Loucy (cell line): ENCODE data around the gene RAB11FIP3.

ENCODE experiments used
- H2AFZ ChIP-seq: fragments of 200-600 bp; sonication (generic); 2 replicates; pipeline ENCODE4 v1.6.0; 2016; ENCODE audit warnings: antibody characterized with exemption, mild to moderate bottlenecking, low read length, moderate library complexity
- H3F3A ChIP-seq: fragments of 200-600 bp; 2 replicates; pipeline ENCODE4 v1.6.0; 2016; ENCODE audit warnings: antibody characterized with exemption, low read depth, mild to moderate bottlenecking
- H3K27me3 ChIP-seq: fragments of 200-600 bp; sonication (generic); 2 replicates; pipeline ENCODE4 v1.6.1; 2014; ENCODE audit warnings: low read length, mild to moderate bottlenecking; ENCODE audit not compliant: insufficient read depth, poor library complexity, severe bottlenecking
- H3K36me3 ChIP-seq: fragments of 200-600 bp; sonication (generic); 2 replicates; pipeline ENCODE4 v1.6.1; 2016; ENCODE audit warnings: low read length; ENCODE audit not compliant: insufficient read depth
- H3K4me1 ChIP-seq: fragments of 200-600 bp; sonication (generic); 2 replicates; pipeline ENCODE4 v1.5.1; 2014; ENCODE audit warnings: low read length, mild to moderate bottlenecking; ENCODE audit not compliant: insufficient read depth, poor library complexity, severe bottlenecking
- H3K4me2 ChIP-seq: fragments of 200-600 bp; sonication (generic); 2 replicates; pipeline ENCODE4 v1.6.0; 2014; ENCODE audit warnings: antibody characterized with exemption, low read length, low read depth, mild to moderate bottlenecking; ENCODE audit not compliant: poor library complexity, severe bottlenecking
- H3K4me3 ChIP-seq: fragments of 200-600 bp; sonication (generic); 2 replicates; pipeline ENCODE4 v1.5.1; 2014; ENCODE audit warnings: low read length, mild to moderate bottlenecking, mixed read lengths; ENCODE audit not compliant: poor library complexity, severe bottlenecking
- H3K79me2 ChIP-seq: fragments of 200-600 bp; sonication (generic); 2 replicates; pipeline ENCODE4 v1.6.1; 2014; ENCODE audit warnings: low read length; ENCODE audit not compliant: insufficient read depth
- H3K9ac ChIP-seq: fragments of 200-600 bp; sonication (generic); 2 replicates; pipeline ENCODE4 v1.6.0; 2014; ENCODE audit warnings: mild to moderate bottlenecking, low read depth, low read length, moderate library complexity; ENCODE audit not compliant: poor library complexity, severe bottlenecking
- H3K9me2 ChIP-seq: fragments of 200-600 bp; sonication (generic); replicated peaks from 2 replicates; pipeline ENCODE4 v1.6.1; 2016; ENCODE audit warnings: low read depth, low read length, mixed read lengths
- H3K9me3 ChIP-seq: fragments of 200-600 bp; sonication (generic); 2 replicates; pipeline ENCODE4 v1.6.1; 2014; ENCODE audit warnings: mild to moderate bottlenecking, antibody characterized with exemption, low read length, low read depth; ENCODE audit not compliant: insufficient read depth
- H4K20me1 ChIP-seq: fragments of 200-600 bp; sonication (generic); 2 replicates; pipeline ENCODE4 v1.6.0; 2014; ENCODE audit warnings: antibody characterized with exemption, low read length, mild to moderate bottlenecking; ENCODE audit not compliant: insufficient read depth, poor library complexity, severe bottlenecking
- EZH2phosphoT487 ChIP-seq: fragments of 200-600 bp; IDR thresholded peaks from 2 replicates; pipeline ENCODE4 v1.6.1; 2018; ENCODE audit warnings: antibody characterized with exemption, mild to moderate bottlenecking, moderate library complexity, borderline replicate concordance
- TF ChIP-seq, protein P1 (sequence below): fragments of 200-600 bp; sonication (generic); conservative IDR thresholded peaks from 2 replicates; pipeline ENCODE4 v1.5.1; 2014; ENCODE audit warnings: mild to moderate bottlenecking, antibody characterized with exemption, low read length

The RAB11FIP3 gene

DNA sequence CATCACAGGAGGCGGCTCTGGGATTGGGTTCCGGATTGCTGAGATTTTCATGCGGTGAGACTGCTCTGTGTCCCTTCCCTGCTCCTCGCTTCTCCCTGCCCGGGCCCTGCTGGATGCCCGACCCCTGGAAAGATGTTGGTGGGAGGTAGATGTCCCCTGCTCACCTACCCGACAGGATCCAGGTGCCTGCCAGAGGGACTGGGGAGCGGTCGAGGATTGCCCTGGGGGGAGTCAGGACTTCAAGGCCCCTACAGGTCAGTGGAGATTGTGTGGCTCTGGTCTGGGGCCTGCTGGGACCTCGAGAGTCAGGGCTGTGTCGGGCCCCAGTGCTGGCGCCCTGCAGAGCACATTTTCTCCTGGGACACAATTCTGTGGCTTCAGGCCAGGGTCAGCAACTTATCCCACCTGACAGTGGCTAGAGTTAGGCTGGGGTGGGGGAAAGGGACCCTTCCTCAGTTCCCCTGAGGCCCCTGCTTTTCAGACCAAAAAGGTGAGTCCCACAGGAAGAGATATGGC is 20.4 kb upstream of the RAB11FIP3 start:
- Histone ChIP-seq H3K9me2 (no peaks in the 10 kb centered on the region), H3F3A (no peaks in the 10 kb centered on the region), H4K20me1 (no peaks in the 10 kb centered on the region), H3K9me3 (no peaks in the 10 kb centered on the region), H3K36me3 (no peaks in the 10 kb centered on the region), H3K4me3 (no peak overlapping the region), H3K9ac (no peak overlapping the region), H3K27me3 (no peaks in the 10 kb centered on the region), H3K79me2 (no peaks in the 10 kb centered on the region), H3K4me1 (no peaks in the 10 kb centered on the region), H2AFZ (no peak overlapping the region), H3K4me2 (no peak overlapping the region)
- TF ChIP-seq, protein P1, sequence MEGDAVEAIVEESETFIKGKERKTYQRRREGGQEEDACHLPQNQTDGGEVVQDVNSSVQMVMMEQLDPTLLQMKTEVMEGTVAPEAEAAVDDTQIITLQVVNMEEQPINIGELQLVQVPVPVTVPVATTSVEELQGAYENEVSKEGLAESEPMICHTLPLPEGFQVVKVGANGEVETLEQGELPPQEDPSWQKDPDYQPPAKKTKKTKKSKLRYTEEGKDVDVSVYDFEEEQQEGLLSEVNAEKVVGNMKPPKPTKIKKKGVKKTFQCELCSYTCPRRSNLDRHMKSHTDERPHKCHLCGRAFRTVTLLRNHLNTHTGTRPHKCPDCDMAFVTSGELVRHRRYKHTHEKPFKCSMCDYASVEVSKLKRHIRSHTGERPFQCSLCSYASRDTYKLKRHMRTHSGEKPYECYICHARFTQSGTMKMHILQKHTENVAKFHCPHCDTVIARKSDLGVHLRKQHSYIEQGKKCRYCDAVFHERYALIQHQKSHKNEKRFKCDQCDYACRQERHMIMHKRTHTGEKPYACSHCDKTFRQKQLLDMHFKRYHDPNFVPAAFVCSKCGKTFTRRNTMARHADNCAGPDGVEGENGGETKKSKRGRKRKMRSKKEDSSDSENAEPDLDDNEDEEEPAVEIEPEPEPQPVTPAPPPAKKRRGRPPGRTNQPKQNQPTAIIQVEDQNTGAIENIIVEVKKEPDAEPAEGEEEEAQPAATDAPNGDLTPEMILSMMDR: no peak
- no peak for TF ChIP-seq EZH2phosphoT487

DNA sequence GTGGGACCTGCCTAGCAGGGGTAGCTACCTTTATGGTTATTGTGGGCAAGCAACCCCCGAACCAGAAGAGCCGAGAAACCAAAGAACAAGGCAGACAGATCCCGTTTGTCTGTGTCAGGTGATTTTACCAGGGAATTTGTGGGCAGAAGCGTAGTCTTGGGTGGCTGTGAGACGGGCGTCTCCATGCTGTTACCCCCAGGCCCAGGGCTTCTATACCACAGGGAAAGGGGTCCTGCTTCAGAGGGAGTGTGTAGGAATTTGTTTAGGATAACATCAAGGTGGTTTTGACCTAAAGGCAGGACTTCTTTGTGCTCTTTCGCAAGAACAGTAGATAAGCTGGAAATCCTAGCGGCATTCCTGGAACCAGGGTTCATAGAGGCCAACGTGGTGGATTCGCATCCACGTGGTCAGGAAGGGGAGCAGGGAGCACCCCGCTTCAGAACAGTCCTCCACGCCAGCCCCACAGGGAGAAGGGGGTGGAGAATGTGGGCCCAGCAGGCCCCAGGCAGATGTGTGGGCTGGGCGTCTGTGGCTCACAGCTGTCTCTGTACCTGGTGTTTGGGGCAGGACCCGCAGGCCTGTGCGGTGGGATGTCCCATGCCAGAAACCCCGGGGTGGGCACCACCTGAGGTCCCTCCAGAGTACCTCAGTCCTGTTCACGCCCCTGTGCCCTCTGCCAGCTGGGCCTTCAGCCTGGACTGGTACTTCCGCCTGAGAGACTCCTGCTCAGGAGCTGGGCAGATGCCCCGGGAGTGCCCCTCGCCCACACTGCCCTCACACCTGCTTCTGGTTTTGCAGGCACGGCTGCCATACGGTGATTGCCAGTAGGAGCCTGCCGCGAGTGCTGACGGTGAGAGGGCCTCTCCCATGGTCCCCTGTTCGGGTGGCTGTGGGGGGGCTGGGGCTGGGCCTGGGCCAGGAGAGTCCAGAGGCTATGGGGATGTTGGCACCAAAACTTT is 19.6 kb upstream of the RAB11FIP3 start:
- no peaks in the 10 kb centered on the region for H3F3A ChIP-seq
- no peaks in the 10 kb centered on the region for H4K20me1 ChIP-seq

DNA sequence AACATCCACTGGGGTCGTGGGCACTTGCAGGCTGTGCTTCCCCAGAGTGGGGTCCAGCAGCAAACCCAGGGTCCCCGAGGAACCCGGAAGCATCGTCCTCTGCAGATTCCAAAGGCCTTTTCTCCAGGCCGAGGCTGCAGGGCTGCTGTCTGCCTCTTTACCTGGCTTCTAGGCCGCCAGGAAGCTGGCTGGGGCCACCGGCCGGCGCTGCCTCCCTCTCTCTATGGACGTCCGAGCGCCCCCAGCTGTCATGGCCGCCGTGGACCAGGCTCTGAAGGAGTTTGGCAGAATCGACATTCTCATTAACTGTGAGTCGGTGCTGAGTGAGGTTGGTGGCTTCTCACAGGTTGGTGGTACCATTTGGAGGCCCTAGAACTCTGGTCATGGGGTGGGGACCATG is 18.2 kb upstream of the RAB11FIP3 start:
- H3K79me2 ChIP-seq: no peaks in the 10 kb centered on the region
- H3K36me3 ChIP-seq: no peaks in the 10 kb centered on the region
- no peaks in the 10 kb centered on the region for H3K9me3 ChIP-seq
- H3K9me2 ChIP-seq: no peaks in the 10 kb centered on the region
- no peaks in the 10 kb centered on the region for H4K20me1 ChIP-seq
- TF ChIP-seq EZH2phosphoT487: no peak
- TF ChIP-seq, protein P1: no peak
- H3K27me3 ChIP-seq: no peaks in the 10 kb centered on the region
- H3K4me1 ChIP-seq: no peaks in the 10 kb centered on the region
- no peak overlapping the region for H3K4me2 ChIP-seq
- H3K4me3 ChIP-seq: no peak overlapping the region
- no peaks in the 10 kb centered on the region for H3F3A ChIP-seq
- no peak overlapping the region for H2AFZ ChIP-seq
- H3K9ac ChIP-seq: no peak overlapping the region

More for the DNA sequence above, 19.6 kb upstream of the RAB11FIP3 start:
- H3K9me3 ChIP-seq: no peaks in the 10 kb centered on the region
- H3K4me3 ChIP-seq: no peak overlapping the region
- H3K4me2 ChIP-seq: no peak overlapping the region
- no peak overlapping the region for H3K9ac ChIP-seq
- H3K4me1 ChIP-seq: no peaks in the 10 kb centered on the region
- H3K79me2 ChIP-seq: no peaks in the 10 kb centered on the region
- no peaks in the 10 kb centered on the region for H3K36me3 ChIP-seq
- no peak overlapping the region for H2AFZ ChIP-seq
- H3K27me3 ChIP-seq: no peaks in the 10 kb centered on the region
- no peaks in the 10 kb centered on the region for H3K9me2 ChIP-seq
- TF ChIP-seq EZH2phosphoT487: no peak
- TF ChIP-seq, protein P1: no peak
